ENCODE data around the gene STIMATE.

GRCh38 chr3:52841981-52842340, 55.4 kb downstream of the STIMATE start:
- TF ChIP-seq POLR2A (IDR thresholded peaks at IDR 0.05) (no peak), CTCF (IDR thresholded peaks at IDR 0.05) (no peak), EP300 (IDR thresholded peaks at IDR 0.05; ENCODE audit: low read depth) (no peak), POLR2AphosphoS5 (IDR thresholded peaks at IDR 0.05) (no peak)
